AG08396 (cell line): ENCODE measurements around the gene BSG.
"Not testable (repeated sequence)": the region's sequence is repeated elsewhere in the genome, so short reads cannot be mapped to it uniquely, and the experiment has no call there.

Experiments
- DNase-seq: peaks from one replicate; pipeline ENCODE4 v3.0.0; 2012; ENCODE audit warnings: low spot score, mixed read lengths

The BSG gene

DNA sequence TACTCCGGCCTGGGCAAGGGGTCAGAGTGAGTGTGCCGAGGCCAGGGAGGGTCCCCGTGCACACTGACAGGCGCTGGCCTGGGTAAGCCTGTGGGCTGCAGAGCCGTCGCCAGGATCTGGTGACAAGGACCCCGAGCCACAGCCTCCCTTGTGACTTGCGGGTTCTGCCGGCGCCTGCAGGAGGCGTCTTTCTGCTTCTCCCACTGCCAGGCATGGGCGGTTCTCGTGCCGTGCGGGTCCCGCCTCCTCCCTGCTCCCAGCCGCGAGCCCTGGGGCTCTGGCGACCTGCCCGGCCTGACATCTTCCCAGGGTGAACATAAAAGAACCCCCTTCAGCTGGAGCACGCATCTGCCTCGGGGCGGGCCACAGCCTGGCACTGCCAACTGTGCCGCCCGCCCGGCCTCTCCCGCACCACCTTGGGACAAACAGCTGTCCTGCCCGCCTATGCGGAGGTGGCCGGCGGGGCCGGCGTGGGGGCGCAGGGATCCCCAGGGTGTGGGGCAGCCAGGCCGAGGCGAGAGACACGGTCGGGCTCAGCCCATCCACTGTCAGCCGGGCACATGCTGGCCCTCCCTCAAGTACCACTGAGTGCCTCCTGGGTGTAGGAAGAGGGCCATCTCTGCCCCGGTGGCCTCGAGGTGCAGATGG is 15.8 kb downstream of the BSG start:
- DNase-seq: peak; percentile 91

DNA sequence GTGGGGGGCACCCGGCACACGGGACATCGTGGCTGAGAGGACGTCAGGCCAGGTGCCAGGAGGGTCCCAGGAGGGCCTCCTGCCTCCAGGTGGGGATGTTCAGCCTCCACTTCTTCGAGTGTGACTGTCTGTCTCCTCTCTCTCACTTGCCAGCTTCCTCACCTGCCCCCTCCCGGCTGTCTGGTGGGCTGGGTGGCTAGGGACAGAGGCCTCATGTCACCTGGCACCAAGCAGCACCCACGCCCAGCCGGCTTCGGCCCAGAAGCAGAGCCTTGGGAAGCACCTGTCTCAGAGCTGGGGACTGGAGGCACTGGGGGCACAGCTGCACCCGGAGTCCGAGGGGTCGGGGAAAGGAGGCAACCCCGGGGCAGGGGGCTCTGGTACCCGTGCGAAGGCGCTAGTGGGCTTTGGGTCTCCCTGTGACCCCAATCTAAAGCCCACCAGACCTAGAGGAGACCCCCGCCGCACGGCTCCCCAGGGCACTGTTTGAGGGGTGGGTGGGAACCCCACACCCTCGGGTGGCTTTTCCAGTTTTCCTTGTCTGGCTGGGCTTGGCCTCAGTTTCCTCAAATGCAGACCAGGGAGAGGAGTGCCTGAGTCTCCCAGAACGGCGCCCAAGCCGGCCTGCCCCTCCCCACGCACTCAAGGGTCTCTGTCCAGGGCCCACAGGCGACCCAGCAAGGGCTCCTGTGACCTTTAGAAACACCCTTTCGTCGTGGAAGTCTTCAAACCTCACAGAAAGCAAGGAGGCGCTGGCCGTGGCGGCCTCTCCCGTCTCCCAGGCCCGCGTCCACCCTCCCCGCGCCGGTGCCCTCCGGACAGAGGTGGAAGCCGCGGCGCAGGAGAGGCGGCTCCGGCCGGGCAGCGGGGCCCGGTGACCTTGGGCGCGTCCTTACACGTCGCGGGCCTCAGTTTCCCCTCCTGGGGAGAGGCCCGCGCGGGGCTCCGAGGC is 16.6 kb downstream of the BSG start:
- DNase-seq: no peak

DNA sequence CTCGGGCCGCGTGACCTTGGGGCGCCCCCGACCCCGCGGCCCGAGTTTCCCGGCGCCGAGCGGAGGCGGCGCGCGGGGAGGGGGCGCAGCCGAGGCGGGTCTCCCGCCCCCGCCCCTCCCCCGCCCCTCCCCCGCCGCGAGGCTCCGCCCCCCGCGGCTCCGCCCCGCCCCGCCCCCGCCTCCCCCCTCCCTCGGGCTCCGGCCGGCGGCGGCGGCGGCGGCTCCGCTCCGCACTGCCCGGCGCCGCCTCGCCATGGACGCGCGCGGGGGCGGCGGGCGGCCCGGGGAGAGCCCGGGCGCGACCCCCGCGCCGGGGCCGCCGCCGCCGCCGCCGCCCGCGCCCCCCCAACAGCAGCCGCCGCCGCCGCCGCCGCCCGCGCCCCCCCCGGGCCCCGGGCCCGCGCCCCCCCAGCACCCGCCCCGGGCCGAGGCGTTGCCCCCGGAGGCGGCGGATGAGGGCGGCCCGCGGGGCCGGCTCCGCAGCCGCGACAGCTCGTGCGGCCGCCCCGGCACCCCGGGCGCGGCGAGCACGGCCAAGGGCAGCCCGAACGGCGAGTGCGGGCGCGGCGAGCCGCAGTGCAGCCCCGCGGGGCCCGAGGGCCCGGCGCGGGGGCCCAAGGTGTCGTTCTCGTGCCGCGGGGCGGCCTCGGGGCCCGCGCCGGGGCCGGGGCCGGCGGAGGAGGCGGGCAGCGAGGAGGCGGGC is 17.4 kb downstream of the BSG start, which contains the start of gene HCN2:
TSS of gene HCN2 (plus strand) at position 189 of the 703 bp plus-strand sequence. CDS start at position 254, 65 bp downstream.
- DNase-seq: no peak

DNA sequence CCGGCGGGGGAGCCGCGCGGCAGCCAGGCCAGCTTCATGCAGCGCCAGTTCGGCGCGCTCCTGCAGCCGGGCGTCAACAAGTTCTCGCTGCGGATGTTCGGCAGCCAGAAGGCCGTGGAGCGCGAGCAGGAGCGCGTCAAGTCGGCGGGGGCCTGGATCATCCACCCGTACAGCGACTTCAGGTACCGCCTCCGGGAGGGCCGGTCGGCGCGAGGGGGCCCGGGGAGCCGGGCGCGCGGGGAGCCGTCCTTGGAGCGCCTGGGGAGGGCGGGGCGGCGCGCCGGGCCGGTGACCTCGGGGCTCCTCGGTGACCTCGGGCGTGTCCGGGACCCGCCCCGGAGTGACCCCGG is 18.0 kb downstream of the BSG start:
- no peak for DNase-seq

DNA sequence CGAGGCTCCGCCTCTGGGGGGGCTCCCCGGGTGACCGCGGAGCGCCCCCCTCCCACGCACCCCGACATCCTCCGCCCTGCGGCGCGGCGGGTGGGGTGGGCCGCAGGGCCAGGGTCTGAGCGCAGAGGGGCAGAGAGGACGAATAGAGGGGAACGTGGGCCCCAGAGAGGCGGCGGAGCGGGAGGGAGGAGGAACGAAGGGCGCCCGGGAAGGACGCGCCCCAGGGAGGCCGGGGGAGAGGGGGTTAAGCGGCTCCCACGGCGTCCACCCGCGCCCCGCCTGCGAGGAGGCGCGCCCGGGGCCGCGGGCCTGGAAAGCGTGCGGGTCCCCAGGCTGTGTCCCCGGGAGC is 18.3 kb downstream of the BSG start:
- DNase-seq: no peak

DNA sequence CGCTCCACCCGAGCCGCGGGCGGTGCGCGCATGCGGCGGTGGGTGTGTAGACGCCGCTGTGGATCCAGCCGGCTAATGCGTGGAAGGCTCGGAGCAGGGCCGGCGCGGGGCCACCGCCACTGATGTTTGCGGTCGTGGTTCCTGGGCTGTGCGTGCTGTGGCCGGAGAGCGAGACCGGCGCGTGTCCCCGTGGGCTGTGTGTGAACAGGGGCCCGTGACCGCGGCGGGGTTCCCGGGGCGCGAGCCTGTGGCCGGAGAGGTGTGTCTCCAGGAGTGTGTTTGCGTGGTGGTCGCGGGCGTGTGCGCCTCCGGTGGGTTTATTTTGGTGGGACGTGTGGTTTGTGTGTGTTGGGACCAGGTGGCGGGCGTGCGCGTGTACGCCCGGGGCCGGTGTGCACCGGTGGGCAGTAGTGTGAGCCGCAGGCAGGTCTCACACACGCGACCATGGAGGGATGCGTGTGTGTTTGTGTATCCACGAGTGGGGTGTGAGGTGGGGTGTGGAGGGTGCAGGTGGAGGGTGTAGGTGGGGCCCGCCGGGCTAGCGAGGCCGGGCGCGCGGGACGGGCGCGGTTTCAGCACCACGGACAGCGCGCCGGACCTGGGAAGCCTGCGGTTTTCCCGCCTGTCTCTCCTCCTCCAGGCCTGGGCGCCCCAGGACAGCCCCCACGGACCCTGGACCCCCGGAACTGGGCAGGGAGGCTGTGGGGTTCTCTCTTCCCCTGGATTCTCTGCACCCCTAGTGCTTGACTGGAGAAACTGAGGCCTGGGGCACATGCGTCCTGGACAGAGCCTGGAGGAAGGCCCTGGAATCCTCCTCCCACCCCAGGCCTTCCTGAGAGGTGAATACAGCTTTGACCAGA is 18.9 kb downstream of the BSG start:
- DNase-seq: peak; percentile 69

DNA sequence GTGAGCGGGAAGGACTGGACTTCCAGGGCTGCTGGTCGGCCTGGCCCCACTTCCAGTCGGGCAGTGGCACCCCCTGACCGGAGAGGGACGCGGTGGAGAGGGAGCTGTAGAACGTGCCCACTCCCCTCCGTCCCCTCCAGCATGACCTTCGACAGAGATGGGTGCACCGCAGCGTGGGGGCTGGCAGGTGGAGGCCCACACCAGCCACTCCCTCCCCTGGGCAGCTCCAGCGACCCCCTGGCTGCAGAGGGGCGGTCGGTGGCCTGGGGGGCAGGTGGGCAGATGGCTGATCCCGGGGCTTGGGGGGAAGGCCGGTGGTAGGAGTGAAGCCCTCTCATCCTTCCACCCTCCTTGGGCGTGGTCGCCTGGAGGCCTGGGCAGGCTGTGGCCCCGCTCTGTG is 19.7 kb downstream of the BSG start:
- no peak for DNase-seq

DNA sequence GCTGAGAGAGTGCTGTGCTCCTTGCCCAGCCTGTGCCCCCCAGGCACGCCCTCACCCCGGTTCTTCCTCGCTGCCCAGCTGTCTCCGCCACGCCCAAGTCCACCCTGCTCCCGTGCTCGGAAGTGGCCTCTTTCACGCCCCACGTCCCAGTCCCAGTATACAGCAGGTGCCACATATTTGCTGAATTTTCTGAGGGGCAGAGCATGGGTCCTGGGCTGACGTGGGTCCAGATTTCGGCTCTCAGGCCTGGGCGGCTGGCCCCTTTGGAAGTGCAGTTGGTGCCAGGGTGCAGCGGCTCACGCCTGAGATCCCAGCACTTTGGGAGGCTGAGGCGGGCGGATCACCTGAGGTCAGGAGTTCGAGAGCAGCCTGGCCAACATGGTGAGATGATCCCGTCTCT is 20.7 kb downstream of the BSG start:
- DNase-seq: no peak

DNA sequence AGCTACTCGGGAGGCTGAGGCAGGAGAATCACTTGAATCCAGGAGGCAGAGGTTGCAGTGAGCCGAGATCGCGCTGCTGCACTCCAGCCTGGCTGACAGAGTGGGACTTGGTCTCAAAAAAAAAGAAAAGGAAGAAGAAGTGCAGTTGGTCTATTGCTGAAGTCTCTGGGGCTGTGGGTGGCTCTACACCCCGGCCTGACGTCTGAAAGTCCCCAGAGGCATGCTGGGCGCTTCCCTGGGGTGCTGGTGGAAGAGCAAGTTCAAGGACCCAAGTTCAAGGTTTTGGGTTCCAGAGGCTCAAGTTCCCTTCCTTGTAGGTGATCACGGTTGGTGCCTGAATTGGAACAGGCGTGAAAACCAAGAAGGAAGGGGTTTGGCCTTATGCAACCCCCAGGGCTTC is 21.1 kb downstream of the BSG start:
- DNase-seq: no peak

DNA sequence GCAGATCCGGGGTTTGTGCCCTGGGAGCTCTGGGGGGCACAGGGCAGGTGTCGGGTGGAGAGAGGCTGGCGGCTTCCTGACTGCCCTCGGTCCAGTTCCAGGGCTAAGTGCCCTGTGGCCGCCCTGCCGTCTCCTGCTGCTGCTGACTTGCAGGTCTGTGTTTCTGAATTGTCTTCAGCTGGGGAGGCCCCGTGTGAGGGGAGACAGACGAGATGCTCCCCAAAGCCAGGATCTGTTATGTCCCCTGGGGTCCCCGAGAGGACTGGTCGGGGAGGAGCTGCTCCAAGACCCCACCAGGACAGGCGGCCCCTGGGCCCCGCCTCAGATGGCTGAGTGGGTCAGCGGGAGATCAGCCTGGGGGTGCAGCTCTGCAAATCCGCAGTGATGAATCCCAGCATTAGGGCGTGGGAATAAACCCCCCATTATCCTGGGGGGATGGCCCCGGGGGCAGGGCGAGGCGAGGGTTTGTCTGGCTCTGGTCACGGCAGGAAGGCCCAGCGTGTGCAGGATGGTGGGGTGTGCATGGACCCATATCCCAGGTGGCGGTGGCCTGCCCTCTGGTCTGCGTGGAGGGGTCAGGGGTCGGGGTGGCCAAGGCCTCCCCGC is 22.0 kb downstream of the BSG start:
- no peak for DNase-seq

DNA sequence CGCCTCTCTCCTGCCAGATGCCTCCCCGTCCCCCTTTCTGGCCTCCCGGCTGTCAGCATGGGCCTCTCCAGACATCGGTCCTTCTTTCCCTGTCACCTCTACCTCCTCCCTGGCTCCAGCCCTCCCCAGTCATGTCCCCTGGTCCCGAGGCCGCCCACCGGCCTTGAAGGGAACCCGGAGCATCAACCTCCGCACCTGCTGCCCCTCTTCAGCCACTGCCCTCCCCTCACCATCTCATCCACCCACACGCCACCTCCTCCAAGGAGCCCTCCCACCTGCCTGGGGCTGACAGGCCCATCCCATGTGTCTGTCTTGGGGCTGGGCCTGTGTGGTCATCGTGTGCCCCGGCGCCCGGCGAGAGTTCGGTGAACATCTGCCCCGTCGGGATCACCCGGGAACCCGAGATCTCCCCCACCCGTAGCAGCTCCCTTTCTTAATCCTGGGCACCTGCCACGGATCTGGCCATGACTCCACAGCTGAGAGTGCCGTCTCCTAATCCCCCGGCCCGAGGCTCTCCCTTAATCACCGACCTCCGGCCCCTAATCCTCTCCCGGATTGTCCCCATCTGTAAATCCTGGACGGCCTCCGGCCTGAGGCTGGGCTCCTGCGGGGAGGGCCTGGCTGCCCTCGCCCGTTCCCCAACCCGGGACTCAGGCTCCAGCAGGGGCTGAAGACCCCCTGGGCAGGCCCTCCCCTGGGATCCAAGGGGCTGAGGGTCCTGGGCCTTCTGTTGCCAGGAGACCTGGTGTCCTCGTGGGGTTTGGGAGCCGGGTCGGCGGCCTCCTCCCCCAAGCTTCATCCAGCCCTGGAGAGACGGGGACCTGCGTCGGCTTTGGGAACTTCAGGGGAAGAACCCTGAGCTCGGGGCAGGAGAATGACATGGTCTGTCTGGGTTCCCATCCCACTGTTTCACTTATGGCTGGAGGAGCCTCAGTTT is 23.2 kb downstream of the BSG start:
- DNase-seq: no peak

DNA sequence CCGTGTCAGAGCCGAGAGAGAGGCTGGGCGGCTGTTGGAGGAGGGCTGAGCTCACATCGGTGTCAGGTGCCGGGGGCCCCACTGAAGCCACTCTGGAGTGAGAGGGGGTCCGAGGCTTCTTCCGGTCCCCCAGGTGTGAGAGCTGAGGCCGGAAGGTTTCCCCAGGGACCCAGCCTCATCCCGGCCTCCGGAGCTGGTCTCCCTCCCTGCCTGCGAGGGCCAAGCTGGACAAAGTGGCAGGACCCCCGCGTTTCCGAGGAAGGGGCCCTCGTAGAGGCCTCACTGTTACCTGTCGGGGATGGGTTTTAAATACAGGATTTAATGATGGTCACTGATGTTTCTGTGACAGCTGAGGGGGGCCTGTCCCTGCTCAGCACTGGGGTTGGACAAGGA is 23.9 kb downstream of the BSG start:
- no peak for DNase-seq

DNA sequence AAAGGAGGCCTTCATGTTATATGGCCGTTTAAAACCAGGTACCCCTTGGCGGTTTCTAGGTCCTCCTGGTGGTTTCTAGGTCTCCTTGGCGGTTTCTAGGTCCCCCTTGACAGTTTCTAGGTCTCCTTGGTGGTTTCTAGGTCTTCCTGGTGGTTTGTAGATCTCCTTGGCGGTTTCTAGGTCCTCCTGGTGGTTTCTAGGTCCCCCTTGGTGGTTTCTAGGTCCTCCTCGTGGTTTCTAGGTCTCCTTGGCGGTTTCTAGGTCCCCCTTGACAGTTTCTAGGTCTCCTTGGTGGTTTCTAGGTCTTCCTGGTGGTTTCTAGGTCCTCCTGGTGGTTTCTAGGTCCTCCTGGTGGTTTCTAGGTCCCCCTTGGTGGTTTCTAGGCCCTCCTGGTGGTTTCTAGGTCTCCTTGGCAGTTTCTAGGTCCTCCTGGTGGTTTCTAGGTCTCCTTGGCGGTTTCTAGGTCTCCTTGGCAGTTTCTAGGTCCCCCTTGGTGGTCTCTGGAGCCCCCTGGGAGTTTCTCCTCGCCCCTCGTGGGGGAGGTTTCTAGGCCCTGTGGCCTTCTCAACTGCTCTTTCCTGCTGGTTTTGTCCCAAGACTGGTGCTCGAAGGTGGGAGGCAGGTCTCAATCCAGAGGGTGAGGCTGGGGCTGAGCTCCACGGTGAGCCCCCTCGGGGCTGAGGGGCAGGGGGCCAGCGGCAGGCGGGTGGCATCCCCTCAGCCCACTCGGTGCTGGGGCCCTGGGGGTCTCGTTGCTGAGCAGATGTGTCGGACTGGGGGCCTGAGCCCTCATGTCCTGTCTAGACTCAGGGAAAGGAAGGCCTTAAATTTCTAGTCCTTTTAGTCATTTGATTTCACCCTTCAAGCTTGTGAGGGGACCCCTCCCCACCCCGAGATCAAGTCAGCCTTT is 25.3 kb downstream of the BSG start:
- no peak for DNase-seq

DNA sequence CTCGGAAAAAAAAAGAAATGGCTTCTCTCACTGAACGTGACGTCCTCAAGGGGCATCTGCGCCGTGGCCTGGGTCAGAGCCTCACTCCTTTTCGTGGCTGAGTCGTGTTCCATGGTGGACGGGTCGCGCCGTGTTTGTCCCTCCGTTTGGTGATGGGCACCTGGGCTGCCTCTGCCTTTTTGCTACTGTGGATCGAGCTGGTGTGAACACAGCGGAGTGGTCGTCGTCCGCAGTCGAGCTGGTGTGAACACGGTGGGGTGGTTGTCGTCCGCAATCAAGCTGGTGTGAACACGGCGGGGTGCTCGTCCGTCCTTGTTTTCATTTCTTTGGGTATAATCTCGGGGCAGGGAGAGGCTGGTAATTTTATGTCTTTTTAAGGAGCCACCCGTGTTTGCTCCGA is 28.9 kb downstream of the BSG start:
- no peak for DNase-seq

DNA sequence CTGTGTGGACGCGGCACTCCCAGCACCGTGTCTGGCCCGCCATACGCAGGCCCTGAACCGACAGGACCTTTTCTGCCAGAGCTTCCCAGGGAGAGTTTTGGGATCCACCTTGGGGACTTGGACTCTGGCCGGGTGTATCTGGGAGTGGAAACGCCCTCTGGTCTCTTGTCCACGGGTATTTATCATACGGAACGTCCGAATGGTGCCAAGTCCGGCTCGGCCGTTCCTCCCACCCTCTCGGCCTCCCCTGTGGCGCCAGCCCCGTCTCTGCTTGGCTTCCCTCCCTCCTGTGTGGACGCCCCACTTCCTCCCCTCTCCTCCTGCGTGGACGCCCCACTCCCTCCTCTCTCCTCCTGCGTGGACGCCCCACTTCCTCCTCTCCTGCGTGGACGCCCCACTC is 29.4 kb downstream of the BSG start:
- DNase-seq: no peak

DNA sequence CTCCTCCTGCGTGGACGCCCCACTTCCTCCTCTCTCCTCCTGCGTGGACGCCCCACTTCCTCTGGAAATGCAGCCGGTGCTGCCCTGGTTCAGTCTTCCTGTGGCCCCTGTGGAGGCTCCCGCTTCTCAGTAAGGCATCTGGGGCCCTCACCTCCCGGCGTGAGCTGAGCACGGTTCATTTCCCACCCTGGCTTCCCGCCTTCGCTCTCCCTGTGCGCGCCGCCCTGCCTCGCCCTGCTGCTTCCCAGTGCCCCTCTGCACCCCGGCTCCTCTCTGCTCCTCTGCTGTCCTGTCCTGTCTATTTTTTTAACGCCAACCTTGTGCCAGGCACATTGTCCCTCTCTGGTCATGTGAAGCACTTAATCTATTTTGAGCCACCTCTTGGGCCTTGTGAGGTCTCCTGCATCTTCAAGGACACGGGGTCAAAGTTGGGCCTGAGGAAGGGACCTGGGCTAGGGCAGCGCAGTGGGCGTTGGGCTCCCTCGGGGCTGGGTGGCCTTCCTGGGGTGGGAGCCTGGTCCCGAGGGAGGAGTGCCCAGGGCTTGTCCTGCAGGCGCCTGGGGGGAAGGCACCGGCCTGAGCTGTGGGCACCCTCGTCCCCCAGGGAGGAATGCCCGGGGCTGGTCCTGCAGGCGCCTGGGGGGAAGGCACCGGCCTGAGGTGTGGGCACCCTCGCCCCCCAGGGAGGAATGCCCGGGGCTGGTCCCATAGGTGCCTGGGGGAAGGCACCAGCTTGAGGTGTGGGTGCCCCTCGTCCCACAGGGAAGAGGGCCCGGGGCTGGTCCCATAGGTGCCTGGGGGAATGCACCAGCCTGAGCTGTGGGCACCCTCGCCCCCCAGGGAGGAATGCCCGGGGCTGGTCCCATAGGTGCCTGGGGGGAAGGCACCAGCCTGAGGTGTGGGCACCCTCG is 30.2 kb downstream of the BSG start:
- DNase-seq: no peak

DNA sequence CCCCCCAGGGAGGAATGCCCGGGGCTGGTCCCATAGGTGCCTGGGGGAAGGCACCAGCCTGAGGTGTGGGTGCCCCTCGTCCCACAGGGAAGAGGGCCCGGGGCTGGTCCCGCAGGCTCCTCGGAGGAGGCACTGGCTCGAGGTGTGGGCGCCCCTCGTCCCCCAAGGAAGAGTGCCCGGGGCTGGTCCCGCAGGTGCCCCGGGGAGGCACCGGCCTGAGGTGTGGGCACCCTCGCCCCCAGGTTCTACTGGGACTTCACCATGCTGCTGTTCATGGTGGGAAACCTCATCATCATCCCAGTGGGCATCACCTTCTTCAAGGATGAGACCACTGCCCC is 30.9 kb downstream of the BSG start:
- DNase-seq: not testable (repeated sequence)

DNA sequence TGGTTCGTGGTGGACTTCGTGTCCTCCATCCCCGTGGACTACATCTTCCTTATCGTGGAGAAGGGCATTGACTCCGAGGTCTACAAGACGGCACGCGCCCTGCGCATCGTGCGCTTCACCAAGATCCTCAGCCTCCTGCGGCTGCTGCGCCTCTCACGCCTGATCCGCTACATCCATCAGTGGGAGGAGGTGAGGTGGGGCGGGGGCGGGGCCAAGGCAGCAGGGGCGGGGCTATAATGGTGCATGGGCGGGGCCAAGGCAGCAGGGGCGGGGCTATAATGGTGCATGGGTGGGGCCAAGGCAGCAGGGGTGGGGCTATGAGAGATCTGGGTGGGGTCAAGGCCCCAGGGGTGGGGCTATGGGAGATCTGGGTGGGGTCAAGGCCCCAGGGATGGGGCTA is 31.4 kb downstream of the BSG start:
- not testable (repeated sequence) for DNase-seq
